Ovary (tissue), 9 donors: ENCODE results near the gene STK10. TPM values are rescaled to one million over a fixed set of nuclear protein-coding genes. Genes with fewer than 3 reads are reported as not detected.

Source experiments
- DNase-seq, 5 donors: peaks; one replicate each; pipeline ENCODE4 v3.0.0-alpha.2; 2019 to 2020
- H3K27ac ChIP-seq, 2 donors: fragments of 200-600 bp; one replicate each; pipeline versions ENCODE4 v1.5.1 to v1.8.0; 2019 to 2022
- H3K27me3 ChIP-seq: fragments of 200-600 bp; one replicate; pipeline ENCODE4 v1.8.0; 2022
- H3K36me3 ChIP-seq: fragments of 200-600 bp; sonication (generic); one replicate; pipeline ENCODE4 v1.5.1; 2019
- H3K4me1 ChIP-seq: one replicate; pipeline ENCODE4 v1.8.1; 2013; ENCODE audit warnings: mild to moderate bottlenecking, moderate library complexity; ENCODE audit not compliant: insufficient read depth
- H3K4me3 ChIP-seq: fragments of 200-600 bp; sonication (generic); one replicate; pipeline ENCODE4 v1.5.1; 2017
- H3K9me3 ChIP-seq, 2 donors: fragments of 200-600 bp in 1 of 2; sonication (generic) in 1 of 2; one replicate each; pipeline versions ENCODE4 v1.5.1 to v1.8.1; 2013 to 2019; ENCODE audit warnings: mild to moderate bottlenecking in 1 of 2, moderate library complexity in 1 of 2
- EP300 ChIP-seq: sonication (generic); formaldehyde crosslinking; IDR thresholded peaks from one replicate; pipeline ENCODE4 v1.6.1; 2017; ENCODE audit warnings: antibody characterized with exemption
- POLR2A ChIP-seq: fragments of 450-650 bp; IDR thresholded peaks from one replicate; pipeline ENCODE4 v1.6.1; 2017; ENCODE audit warnings: antibody characterized with exemption, mild to moderate bottlenecking, moderate library complexity
- WGBS, 3 donors: extraction: QIAGEN DNeasy Blood & Tissue Kit in 1 of 3; methylation state at CpG; one replicate each; pipeline versions ENCODE4 v1.1.5 to v1.1.7; 2013 to 2017; 5-methylcytosine and 5-hydroxymethylcytosine counted together
- intact Hi-C, 4 donors: fragments of 100-400 bp; cut with DNase I; formaldehyde crosslinking; loops; one replicate each; pipeline versions ENCODE4 v1.11.0 to v1.15.1; 2022 to 2023
- polyA plus RNA-seq, 2 donors: library from polyadenylated mRNA; stranded (reverse); fragments of 200-250 nt in 1 of 2; fragments of 350-450 nt in 1 of 2; fragmentation: Illumina TruSeq in 1 of 2; extraction: RNeasy Lipid Tissue Mini Kit (QIAGEN cat#74804) in 1 of 2; gene quantifications; one replicate each; pipeline ENCODE4 v1.2.3, GENCODE V29; 2013 to 2014
- total RNA-seq, 7 donors: library from RNA; depleted of rRNA in 2 of 7; stranded (reverse); fragments of >200 nt in 2 of 7; fragmentation: NEBNext Ultra II Directional in 3 of 7; extraction: Animal tissue kit (Norgen Biotek cat#: 25700) in 3 of 7; gene quantifications; one replicate each; pipeline versions ENCODE4 v1.1.0 to v1.2.4, GENCODE V29; 2016 to 2023
- TF ChIP-seq, protein P1 (sequence below), 3 donors: fragments of 450-650 bp in 2 of 3; fragments of 200-600 bp in 1 of 3; IDR thresholded peaks; one replicate each; pipeline versions ENCODE4 v1.5.1 to v1.8.0; 2016 to 2022; ENCODE audit warnings: antibody characterized with exemption in 3 of 3, mild to moderate bottlenecking in 1 of 3
- donor health status: DM: no; HTN: no; CAD: no; lungs with moderate emphysema.
- donor health status: DM: no; HTN: no; CAD: no.
- donor health status: Bipolar disorder and iron deficiency.
- donor health status: DM: yes; HTN: yes; CAD: no.
- donor health status: DM: no; HTN: no; CAD: no.
- donor health status: DM: yes; HTN: yes; CAD: no.

STK10 gene
- total and polyA plus RNA-seq, 9 donors = 5.4 to 15.5 (median 10.0) TPM

DNA sequence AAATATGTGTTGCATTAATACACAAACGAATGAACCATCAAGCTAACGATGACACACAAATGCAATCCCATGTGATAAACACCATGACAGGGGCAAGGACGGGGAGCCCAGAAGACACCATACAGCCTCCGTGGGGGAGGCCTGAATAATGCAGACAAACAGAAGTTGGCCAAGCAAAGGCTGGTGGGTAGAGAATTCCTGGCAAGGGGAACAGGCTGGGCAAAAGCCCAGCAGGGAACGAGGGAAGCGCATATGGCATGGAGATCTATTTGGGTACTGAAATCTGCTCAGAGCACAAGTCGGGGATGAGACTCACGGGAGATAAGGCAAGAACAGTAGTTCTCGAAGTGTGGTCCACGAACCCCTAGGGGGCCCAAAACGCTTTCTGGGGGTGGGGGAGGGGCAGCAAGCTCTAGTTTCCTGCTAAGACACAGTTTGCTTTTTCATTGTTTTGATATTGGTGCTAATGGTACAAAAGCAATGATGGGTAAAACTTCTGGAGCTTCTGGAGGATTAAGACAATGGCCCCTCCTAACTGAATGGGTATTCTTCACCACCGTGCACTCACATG is 138.7 kb downstream of the STK10 start:
- no peak overlapping the region for H3K4me3 ChIP-seq
- no peaks in the 10 kb centered on the region for H3K9me3 ChIP-seq
- H3K27ac ChIP-seq = no peak overlapping the region
- 80 to 85% (median 81%) methylated on average over 12 of the region's 12 CpGs for WGBS, 3 donors
- intact Hi-C loops = no loop called here
- H3K27me3 ChIP-seq = no peaks in the 10 kb centered on the region
- no peak for DNase-seq
- H3K36me3 ChIP-seq = no peaks in the 10 kb centered on the region
- peaks cover 4% of the 10 kb centered on the region for H3K4me1 ChIP-seq
- no peak for TF ChIP-seq POLR2A

DNA sequence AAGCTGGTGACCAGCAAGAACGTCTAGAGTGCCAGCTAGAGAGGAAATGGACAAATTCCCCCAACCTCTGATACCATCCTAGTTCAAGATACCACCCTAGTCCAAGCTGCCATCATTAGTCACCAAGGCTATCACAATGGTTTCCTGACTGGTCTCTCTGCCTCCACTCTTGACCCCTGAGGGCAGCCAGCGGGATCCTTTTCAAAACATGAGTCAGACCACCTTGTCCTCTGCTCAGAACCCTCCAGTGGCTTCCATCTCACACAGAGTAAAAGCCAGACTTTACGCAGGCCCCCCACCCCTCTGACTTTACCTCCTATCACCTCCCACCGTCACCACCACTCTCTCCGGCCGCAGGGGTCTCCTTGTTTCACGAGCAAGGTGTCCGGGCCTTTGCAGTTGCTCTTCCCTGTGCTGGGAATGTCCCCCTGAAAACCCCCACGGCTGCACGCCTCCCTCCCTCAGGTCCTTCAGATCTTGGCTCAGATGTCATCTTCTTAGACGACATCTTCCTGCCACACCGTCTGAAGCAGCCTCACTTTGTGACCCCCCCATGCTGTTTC is 139.4 kb downstream of the STK10 start:
- WGBS, 3 donors = 92 to 93% (median 92%) methylated on average over 12 of the region's 12 CpGs
- intact Hi-C loops = no loop called here
- H3K36me3 ChIP-seq = no peaks in the 10 kb centered on the region

DNA sequence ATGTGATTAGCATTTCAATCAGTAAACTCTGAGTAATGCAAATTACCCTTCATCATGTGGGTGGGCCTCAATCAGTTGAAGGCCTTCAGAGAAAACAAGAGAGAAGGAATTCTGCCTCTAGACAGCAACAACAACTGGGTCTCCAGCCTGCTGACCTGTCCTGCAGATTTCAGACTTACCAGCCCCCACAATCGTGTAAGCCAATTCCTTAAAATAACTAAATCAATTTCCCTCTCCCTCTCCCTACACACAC is 139.9 kb downstream of the STK10 start:
- 65 to 74% (median 74%) methylated on average over 1 of the region's 1 CpG for WGBS, 3 donors
- no peaks in the 10 kb centered on the region for H3K27me3 ChIP-seq
- intact Hi-C loops = no loop called here
- DNase-seq = no peak
- no peaks in the 10 kb centered on the region for H3K36me3 ChIP-seq
- no peak for TF ChIP-seq EP300
- TF ChIP-seq POLR2A = no peak
- TF ChIP-seq, protein P1, sequence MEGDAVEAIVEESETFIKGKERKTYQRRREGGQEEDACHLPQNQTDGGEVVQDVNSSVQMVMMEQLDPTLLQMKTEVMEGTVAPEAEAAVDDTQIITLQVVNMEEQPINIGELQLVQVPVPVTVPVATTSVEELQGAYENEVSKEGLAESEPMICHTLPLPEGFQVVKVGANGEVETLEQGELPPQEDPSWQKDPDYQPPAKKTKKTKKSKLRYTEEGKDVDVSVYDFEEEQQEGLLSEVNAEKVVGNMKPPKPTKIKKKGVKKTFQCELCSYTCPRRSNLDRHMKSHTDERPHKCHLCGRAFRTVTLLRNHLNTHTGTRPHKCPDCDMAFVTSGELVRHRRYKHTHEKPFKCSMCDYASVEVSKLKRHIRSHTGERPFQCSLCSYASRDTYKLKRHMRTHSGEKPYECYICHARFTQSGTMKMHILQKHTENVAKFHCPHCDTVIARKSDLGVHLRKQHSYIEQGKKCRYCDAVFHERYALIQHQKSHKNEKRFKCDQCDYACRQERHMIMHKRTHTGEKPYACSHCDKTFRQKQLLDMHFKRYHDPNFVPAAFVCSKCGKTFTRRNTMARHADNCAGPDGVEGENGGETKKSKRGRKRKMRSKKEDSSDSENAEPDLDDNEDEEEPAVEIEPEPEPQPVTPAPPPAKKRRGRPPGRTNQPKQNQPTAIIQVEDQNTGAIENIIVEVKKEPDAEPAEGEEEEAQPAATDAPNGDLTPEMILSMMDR (IDR thresholded peaks at IDR 0.05) = no peak
- no peak overlapping the region for H3K27ac ChIP-seq
- peaks cover 4% of the 10 kb centered on the region for H3K4me1 ChIP-seq
- H3K4me3 ChIP-seq = no peak overlapping the region
- H3K9me3 ChIP-seq = no peaks in the 10 kb centered on the region

More for the DNA sequence above, 139.4 kb downstream of the STK10 start:
- DNase-seq = no peak
- Histone ChIP-seq H3K27me3 (no peaks in the 10 kb centered on the region), H3K9me3 (no peaks in the 10 kb centered on the region), H3K4me1 (peaks cover 4% of the 10 kb centered on the region), H3K4me3 (no peak overlapping the region), H3K27ac (no peak overlapping the region)
- TF ChIP-seq, protein P1 (IDR thresholded peaks at IDR 0.05) = no peak
- TF ChIP-seq EP300 (no peak), POLR2A (no peak)

DNA sequence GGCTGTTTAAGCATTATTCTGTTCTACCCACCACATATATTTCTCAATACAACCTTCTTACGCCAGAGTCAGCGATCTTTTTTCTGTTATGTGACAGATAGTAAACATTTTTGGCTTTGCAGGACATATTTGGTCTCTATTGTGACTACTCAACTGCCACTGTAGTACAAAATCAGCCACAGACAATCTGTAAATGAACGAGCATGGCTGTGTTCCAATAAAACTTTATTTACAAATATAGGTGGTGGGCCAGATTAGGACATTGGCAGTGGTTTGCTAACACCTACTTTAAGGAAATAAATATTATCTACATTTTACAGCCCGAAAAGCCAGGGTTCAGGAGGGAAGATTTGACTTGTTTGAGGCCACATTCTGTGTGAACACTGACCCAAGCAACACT is 141.4 kb downstream of the STK10 start:
- intact Hi-C loops = no loop called here
- DNase-seq = no peak
- Histone ChIP-seq H3K4me1 (peaks cover 4% of the 10 kb centered on the region), H3K4me3 (no peak overlapping the region), H3K27me3 (no peaks in the 10 kb centered on the region), H3K36me3 (no peaks in the 10 kb centered on the region), H3K27ac (no peak overlapping the region), H3K9me3 (no peaks in the 10 kb centered on the region)
- TF ChIP-seq, protein P1 (IDR thresholded peaks at IDR 0.05) = no peak
- 85 to 88% (median 88%) methylated on average over 4 of the region's 4 CpGs for WGBS, 3 donors

DNA sequence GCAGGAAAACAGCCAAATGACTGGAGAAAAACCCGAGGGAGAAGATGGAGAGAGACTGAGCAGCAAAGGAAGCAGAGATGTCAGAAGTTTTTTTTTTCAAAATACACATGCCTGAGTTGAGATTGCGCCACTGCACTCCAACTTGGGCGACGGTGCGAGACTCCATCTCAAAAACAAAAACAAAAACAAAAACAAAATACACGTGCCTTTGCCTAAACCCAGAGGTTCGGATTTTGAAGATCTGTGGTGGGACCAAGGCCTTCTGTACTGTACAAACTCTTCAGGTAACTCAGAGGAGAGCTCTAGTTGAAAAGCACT is 142.8 kb downstream of the STK10 start:
- 81 to 89% (median 85%) methylated on average over 7 of the region's 7 CpGs for WGBS, 3 donors
- Histone ChIP-seq H3K4me1 (peaks cover 4% of the 10 kb centered on the region), H3K27ac (no peak overlapping the region), H3K27me3 (no peaks in the 10 kb centered on the region), H3K36me3 (no peaks in the 10 kb centered on the region), H3K9me3 (no peaks in the 10 kb centered on the region), H3K4me3 (no peak overlapping the region)
- DNase-seq = no peak
- intact Hi-C loops = no loop called here
- TF ChIP-seq POLR2A (no peak), EP300 (no peak)
- TF ChIP-seq, protein P1 (IDR thresholded peaks at IDR 0.05) = no peak
